Measurements from ENCODE around the gene KRTAP24-1. TPM values are rescaled to one million over a fixed set of nuclear protein-coding genes. Genes with fewer than 3 reads are reported as not detected.

KRTAP24-1 gene
- total RNA-seq, 2 donors from 2014 or later: not detected

DNA sequence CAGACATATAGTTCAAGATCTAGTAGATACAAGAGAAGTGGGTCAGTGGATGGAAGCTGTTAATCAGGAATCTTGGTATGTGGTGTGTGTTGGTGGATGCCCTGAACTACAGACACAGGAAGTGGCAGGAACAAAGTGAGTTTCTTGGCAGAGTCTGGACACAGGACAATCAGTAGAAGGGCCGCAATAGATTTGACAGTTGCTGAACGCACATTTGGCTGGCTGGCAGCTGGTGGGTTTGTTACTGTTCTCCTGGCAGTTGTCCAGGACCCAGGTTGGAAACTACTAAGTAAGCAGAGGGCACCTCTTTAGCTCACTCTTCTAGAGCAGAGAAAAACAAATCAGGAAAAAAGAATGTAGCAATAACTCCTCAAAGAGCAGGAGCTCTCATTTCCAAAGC lies 24.1 kb upstream of the KRTAP24-1 start:
- Histone ChIP-seq H3K27ac (peak overlapping the region in 1 of 4 donors; percentile 18), H3K4me3 (no peak overlapping the region), H3K9me3 (no peaks in the 10 kb centered on the region), H3K4me1 (peaks cover 22% of the 10 kb centered on the region), H3K36me3 (replicated peaks in 1 of 2; ENCODE audit: insufficient read depth in 1 of 2, low read depth in 2 of 2) (no peaks in the 10 kb centered on the region), H3K27me3 (no peaks in the 10 kb centered on the region)
- ATAC-seq: peak; percentile 62
- DNase-seq: peak; percentile 10 to 45 (median 28)
- intact Hi-C loops (cut with DNase I): no loop called here
- TF ChIP-seq, protein P1, sequence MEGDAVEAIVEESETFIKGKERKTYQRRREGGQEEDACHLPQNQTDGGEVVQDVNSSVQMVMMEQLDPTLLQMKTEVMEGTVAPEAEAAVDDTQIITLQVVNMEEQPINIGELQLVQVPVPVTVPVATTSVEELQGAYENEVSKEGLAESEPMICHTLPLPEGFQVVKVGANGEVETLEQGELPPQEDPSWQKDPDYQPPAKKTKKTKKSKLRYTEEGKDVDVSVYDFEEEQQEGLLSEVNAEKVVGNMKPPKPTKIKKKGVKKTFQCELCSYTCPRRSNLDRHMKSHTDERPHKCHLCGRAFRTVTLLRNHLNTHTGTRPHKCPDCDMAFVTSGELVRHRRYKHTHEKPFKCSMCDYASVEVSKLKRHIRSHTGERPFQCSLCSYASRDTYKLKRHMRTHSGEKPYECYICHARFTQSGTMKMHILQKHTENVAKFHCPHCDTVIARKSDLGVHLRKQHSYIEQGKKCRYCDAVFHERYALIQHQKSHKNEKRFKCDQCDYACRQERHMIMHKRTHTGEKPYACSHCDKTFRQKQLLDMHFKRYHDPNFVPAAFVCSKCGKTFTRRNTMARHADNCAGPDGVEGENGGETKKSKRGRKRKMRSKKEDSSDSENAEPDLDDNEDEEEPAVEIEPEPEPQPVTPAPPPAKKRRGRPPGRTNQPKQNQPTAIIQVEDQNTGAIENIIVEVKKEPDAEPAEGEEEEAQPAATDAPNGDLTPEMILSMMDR (IDR thresholded peaks at IDR 0.05): no peak
- TF ChIP-seq POLR2A (IDR thresholded peaks at IDR 0.05): no peak
- 14 to 19% methylated on average over 2 of the region's 2 CpGs for WGBS, 2 donors

DNA sequence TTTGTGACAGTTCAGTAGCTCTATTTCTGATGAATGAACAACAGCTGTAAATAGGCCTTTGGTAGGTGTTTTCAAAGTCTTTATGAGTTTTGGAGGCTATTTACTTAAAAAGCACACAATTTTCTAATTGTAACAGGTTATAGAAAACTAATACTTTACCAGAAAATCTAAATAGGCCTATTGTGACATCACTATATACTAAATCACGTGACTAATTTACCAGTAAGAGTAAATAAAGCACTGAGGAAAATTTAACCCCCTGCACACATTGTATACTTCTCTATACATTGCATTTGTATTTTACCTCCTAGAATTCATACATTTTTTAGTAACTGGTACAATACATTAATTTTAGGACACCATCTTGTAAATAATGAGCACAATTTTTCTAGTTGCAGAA lies 22.4 kb upstream of the KRTAP24-1 start:
- 20 to 26% methylated on average over 1 of the region's 1 CpG for WGBS, 2 donors
- TF ChIP-seq POLR2A (IDR thresholded peaks at IDR 0.05): no peak
- TF ChIP-seq, protein P1 (IDR thresholded peaks at IDR 0.05): no peak
- H3K9me3 ChIP-seq: no peaks in the 10 kb centered on the region
- intact Hi-C loops (cut with DNase I): no loop called here
- ATAC-seq (no peak), DNase-seq (no peak)
- H3K4me3 ChIP-seq: no peak overlapping the region
- H3K36me3 ChIP-seq (replicated peaks in 1 of 2; ENCODE audit: insufficient read depth in 1 of 2, low read depth in 2 of 2): no peaks in the 10 kb centered on the region
- no peak overlapping the region for H3K27ac ChIP-seq
- H3K27me3 ChIP-seq: no peaks in the 10 kb centered on the region
- H3K4me1 ChIP-seq: peaks cover 22% of the 10 kb centered on the region

DNA sequence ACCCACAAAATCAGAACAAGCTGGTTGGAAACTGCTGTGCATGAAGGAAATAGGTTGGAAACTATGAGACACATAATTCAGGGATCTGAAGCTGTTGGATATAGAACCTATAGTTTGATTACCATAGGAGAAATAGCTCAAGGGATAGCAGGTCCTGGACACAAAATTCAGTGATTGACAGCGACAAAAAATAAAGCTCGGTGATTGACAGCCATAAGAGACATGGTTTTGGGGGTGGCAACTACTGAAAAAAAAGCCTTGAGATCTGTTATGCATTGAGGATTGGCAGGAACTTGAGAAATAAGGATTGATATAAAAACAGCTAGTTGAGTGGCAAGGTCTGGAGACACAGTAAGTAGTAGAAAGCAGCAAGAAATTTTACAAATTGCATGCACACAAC lies 6.5 kb upstream of the KRTAP24-1 start, which contains the start of gene KRTAP25-1:
Gene KRTAP25-1, minus strand, starts transcription at position 300 of the 400 bp plus-strand sequence. Its CDS starts 24 bp downstream, at position 276.
- no peaks in the 10 kb centered on the region for H3K9me3 ChIP-seq
- DNase-seq (no peak), ATAC-seq (no peak)
- no peaks in the 10 kb centered on the region for H3K27me3 ChIP-seq
- H3K4me1 ChIP-seq: no peaks in the 10 kb centered on the region
- H3K27ac ChIP-seq: no peak within 1 kb of the TSS
- intact Hi-C loops (cut with DNase I): no loop called here
- WGBS, 2 donors: 87 to 91% methylated on average over 2 of the region's 2 CpGs
- TF ChIP-seq POLR2A (IDR thresholded peaks at IDR 0.05): no peak
- TF ChIP-seq, protein P1 (IDR thresholded peaks at IDR 0.05): no peak
- no peak within 1 kb of the TSS for H3K4me3 ChIP-seq
- H3K36me3 ChIP-seq (replicated peaks in 1 of 2; ENCODE audit: insufficient read depth in 1 of 2, low read depth in 2 of 2): no peaks in the 10 kb centered on the region

DNA sequence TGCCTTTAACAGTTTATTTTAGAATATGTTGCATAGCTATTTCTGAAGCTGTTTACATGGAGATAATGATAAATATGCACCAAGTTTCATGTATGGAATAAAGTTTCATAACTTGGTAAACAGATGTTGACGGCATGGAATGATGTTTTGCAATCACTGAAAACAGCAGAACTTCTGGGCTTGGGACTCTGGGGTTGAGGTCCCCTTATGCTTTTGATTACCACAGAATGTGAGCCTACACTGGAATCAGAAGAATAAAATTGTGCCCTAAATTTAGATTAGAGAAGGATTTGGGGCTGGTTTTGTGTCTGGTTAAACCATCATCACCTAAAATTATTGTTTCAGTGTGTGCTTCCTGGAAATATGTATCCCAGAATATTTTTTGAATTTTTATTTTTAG lies 11.1 kb downstream of the KRTAP24-1 start:
- Histone ChIP-seq H3K4me3 (no peak overlapping the region), H3K4me1 (no peaks in the 10 kb centered on the region), H3K36me3 (replicated peaks in 1 of 2; ENCODE audit: insufficient read depth in 1 of 2, low read depth in 2 of 2) (no peaks in the 10 kb centered on the region), H3K27me3 (no peaks in the 10 kb centered on the region), H3K27ac (no peak overlapping the region), H3K9me3 (no peaks in the 10 kb centered on the region)
- TF ChIP-seq, protein P1 (IDR thresholded peaks at IDR 0.05): no peak
- TF ChIP-seq POLR2A (IDR thresholded peaks at IDR 0.05): no peak
- intact Hi-C loops (cut with DNase I): no loop called here
- no peak for ATAC-seq
- no peak for DNase-seq
- 67 to 72% methylated on average over 1 of the region's 1 CpG for WGBS, 2 donors

DNA sequence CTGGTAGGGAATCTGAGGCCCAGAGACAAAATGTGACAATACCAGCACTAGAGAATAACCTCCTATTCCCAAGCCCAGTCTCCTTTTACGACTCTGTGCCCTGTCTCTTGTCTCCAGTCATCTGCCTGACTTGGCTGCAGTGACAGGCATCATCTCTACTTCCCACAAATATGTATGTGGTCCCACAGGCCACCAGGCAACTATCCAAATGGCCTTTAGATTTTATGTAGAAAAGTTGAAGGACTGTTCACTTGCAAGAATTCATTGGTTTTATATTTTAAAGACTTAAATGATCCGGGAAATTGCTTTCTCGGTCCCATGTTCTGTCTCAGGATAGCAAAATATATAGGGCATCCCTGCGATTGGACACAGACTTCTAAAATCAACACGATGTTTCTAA lies 11.6 kb downstream of the KRTAP24-1 start:
- no peak for TF ChIP-seq POLR2A (IDR thresholded peaks at IDR 0.05)
- TF ChIP-seq, protein P1 (IDR thresholded peaks at IDR 0.05): no peak
- H3K27ac ChIP-seq: no peak overlapping the region
- H3K27me3 ChIP-seq: no peaks in the 10 kb centered on the region
- no peak for DNase-seq
- H3K4me1 ChIP-seq: no peaks in the 10 kb centered on the region
- H3K9me3 ChIP-seq: no peaks in the 10 kb centered on the region
- WGBS, 2 donors: 67 to 71% methylated on average over 5 of the region's 5 CpGs
- ATAC-seq: no peak
- no peak overlapping the region for H3K4me3 ChIP-seq
- intact Hi-C loops (cut with DNase I): no loop called here
- no peaks in the 10 kb centered on the region for H3K36me3 ChIP-seq (replicated peaks in 1 of 2; ENCODE audit: insufficient read depth in 1 of 2, low read depth in 2 of 2)
